Astrocyte (in vitro differentiated cells and primary cell): Measurements from ENCODE around the gene CEACAM18. TPM values are rescaled to one million over a fixed set of nuclear protein-coding genes. Genes with fewer than 3 reads are reported as not detected.

Experiments
- DNase-seq: peaks from one replicate; pipeline ENCODE4 v3.0.0-alpha.2; 2010; ENCODE audit warnings: low read depth
- FAIRE-seq: peaks from 2 replicates; lab custom pipeline; 2011; peaks lifted over from hg19 to GRCh38; lab: Jason Lieb, UNC
- H2AFZ ChIP-seq: 2 replicates; pipeline ENCODE4 v1.6.0; 2012; ENCODE audit warnings: low read depth, low read length, inconsistent platforms
- H3K27ac ChIP-seq: 2 replicates; pipeline ENCODE4 v1.5.1; 2011; ENCODE audit warnings: low read depth, low read length, inconsistent platforms
- H3K27me3 ChIP-seq: 2 replicates; pipeline ENCODE4 v1.6.0; 2011; ENCODE audit warnings: low read length, inconsistent platforms; ENCODE audit not compliant: insufficient read depth
- H3K36me3 ChIP-seq: 2 replicates; pipeline ENCODE4 v1.5.1; 2011; ENCODE audit warnings: low read length, inconsistent platforms; ENCODE audit not compliant: insufficient read depth
- H3K4me1 ChIP-seq: 2 replicates; pipeline ENCODE4 v1.5.1; 2011; ENCODE audit warnings: low read length, inconsistent platforms; ENCODE audit not compliant: insufficient read depth
- H3K4me2 ChIP-seq: 2 replicates; pipeline ENCODE4 v1.6.0; 2012; ENCODE audit warnings: low read length, inconsistent platforms
- H3K4me3 ChIP-seq: 2 replicates; pipeline ENCODE4 v1.5.1; 2011; ENCODE audit warnings: low read depth, mild to moderate bottlenecking, low read length, inconsistent platforms; ENCODE audit not compliant: insufficient read depth
- H3K79me2 ChIP-seq: 2 replicates; pipeline ENCODE4 v1.6.0; 2012; ENCODE audit warnings: mild to moderate bottlenecking, low read length, inconsistent platforms; ENCODE audit not compliant: insufficient read depth
- H3K9ac ChIP-seq: 2 replicates; pipeline ENCODE4 v1.6.0; 2012; ENCODE audit warnings: mild to moderate bottlenecking, low read length, inconsistent platforms
- H3K9me3 ChIP-seq: 2 replicates; pipeline ENCODE4 v1.5.1; 2012; ENCODE audit warnings: low read depth, mild to moderate bottlenecking, low read length, inconsistent platforms; ENCODE audit not compliant: insufficient read depth
- H4K20me1 ChIP-seq: 2 replicates; pipeline ENCODE4 v1.6.0; 2012; ENCODE audit warnings: low read length, inconsistent platforms; ENCODE audit not compliant: insufficient read depth
- H3K27ac Mint-ChIP-seq: one replicate; pipeline ENCODE4 v1.8.0; 2021; ENCODE audit warnings: mild to moderate bottlenecking, mixed read lengths; ENCODE audit not compliant: unreplicated experiment
- H3K27me3 Mint-ChIP-seq: one replicate; pipeline ENCODE4 v1.8.0; 2021; ENCODE audit warnings: low read depth, mixed read lengths; ENCODE audit not compliant: unreplicated experiment
- H3K36me3 Mint-ChIP-seq: one replicate; pipeline ENCODE4 v1.8.0; 2021; ENCODE audit warnings: low read depth, mixed read lengths; ENCODE audit not compliant: unreplicated experiment
- H3K4me1 Mint-ChIP-seq: one replicate; pipeline ENCODE4 v1.8.0; 2021; ENCODE audit warnings: low read depth, mixed read lengths; ENCODE audit not compliant: unreplicated experiment
- H3K4me3 Mint-ChIP-seq: one replicate; pipeline ENCODE4 v1.8.0; 2021; ENCODE audit warnings: mild to moderate bottlenecking, moderate library complexity, mixed read lengths; ENCODE audit not compliant: unreplicated experiment
- H3K9me3 Mint-ChIP-seq: one replicate; pipeline ENCODE4 v1.8.0; 2021; ENCODE audit warnings: mild to moderate bottlenecking, mixed read lengths; ENCODE audit not compliant: unreplicated experiment
- EZH2 ChIP-seq: IDR thresholded peaks from 2 replicates; pipeline ENCODE4 v1.6.1; 2012; ENCODE audit warnings: mild to moderate bottlenecking, low read length, inconsistent platforms; ENCODE audit not compliant: insufficient read depth
- total RNA-seq: library from RNA; stranded (reverse); gene quantifications from 2 replicates; pipeline ENCODE4 v1.2.1, GENCODE V29; 2021
- TF ChIP-seq, protein P1 (sequence below): IDR thresholded peaks from 2 replicates; pipeline ENCODE4 v1.5.1; 2011; ENCODE audit warnings: low read depth, mild to moderate bottlenecking, inconsistent platforms, low read length, moderate library complexity; ENCODE audit not compliant: insufficient read depth

Gene CEACAM18
- total RNA-seq, 1 donor from 2014 or later: not detected

DNA sequence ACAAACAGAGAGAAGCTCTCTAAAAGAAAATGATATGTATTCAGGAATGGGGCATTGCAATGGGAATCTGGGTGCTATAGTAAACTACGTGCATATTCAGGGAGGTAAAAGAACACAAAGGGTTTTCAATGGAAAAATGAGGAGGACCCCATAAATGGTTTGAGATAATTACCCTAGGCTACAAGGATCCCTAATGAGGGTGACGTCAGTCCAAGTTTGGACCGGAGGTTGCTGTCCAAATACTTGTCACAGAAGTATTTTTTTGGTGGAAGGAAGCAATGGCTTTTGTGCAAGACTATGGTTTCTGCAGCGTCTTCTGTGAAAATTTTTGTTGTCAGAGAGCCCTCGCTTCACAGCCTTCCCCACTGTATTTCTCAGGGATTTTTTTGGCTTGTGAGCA is 995 bp upstream of the CEACAM18 start:
- Histone ChIP-seq H3K4me3 (no peak overlapping the region), H4K20me1 (no peaks in the 10 kb centered on the region), H3K4me1 (no peaks in the 10 kb centered on the region), H3K36me3 (no peaks in the 10 kb centered on the region), H3K27me3 (no peaks in the 10 kb centered on the region), H3K27ac (no peak overlapping the region), H2AFZ (no peak overlapping the region), H3K79me2 (no peaks in the 10 kb centered on the region), H3K9ac (no peak overlapping the region), H3K9me3 (peaks cover 12% of the 10 kb centered on the region), H3K4me2 (no peak overlapping the region)
- DNase-seq (no peak), FAIRE-seq (no peak)
- Mint-ChIP-seq H3K4me1 (no peaks in the 10 kb centered on the region), H3K9me3 (peaks cover 2% of the 10 kb centered on the region), H3K36me3 (no peaks in the 10 kb centered on the region), H3K4me3 (no peak overlapping the region), H3K27ac (no peak overlapping the region), H3K27me3 (peaks cover 36% of the 10 kb centered on the region)
- TF ChIP-seq, protein P1, sequence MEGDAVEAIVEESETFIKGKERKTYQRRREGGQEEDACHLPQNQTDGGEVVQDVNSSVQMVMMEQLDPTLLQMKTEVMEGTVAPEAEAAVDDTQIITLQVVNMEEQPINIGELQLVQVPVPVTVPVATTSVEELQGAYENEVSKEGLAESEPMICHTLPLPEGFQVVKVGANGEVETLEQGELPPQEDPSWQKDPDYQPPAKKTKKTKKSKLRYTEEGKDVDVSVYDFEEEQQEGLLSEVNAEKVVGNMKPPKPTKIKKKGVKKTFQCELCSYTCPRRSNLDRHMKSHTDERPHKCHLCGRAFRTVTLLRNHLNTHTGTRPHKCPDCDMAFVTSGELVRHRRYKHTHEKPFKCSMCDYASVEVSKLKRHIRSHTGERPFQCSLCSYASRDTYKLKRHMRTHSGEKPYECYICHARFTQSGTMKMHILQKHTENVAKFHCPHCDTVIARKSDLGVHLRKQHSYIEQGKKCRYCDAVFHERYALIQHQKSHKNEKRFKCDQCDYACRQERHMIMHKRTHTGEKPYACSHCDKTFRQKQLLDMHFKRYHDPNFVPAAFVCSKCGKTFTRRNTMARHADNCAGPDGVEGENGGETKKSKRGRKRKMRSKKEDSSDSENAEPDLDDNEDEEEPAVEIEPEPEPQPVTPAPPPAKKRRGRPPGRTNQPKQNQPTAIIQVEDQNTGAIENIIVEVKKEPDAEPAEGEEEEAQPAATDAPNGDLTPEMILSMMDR: no peak
- no peak for TF ChIP-seq EZH2

DNA sequence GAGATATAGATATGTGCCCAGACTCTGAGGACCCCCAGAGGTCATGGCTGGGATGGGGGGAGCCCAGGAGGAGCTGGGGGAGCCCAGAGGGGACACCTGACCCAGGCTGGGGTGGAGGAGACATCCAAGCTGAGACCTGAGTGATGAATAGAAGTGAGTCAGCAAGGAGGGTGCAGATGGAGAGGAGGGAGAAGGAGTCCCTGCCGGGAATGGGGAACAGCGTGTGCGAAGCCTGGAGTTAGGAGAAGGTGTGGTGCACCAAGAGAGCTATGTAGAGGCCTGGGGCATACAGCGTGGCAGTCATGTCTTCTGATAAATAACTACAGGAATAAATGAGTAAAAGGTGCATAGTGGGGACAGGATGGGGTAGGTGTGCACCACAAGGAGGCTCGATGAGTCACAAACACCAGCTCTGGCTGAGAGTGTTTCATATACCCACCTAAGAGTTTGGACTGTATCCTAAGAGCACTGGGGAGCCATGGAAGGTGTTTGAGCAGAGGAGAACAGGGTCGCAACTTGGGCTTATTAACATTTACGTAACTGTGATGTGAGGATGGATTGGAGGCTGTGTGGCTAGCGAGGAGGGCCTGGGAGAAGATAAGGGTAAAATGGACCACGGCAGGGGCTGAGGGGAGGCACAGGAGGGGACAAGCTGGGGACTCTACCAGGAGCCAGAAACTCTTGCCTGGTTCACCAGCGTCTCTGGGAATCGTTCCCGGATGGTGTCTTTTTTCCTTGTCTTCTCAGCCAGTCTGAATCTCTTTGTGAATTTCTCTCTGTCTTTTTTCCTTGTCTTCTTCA is 1.4 kb downstream of the CEACAM18 start:
- Mint-ChIP-seq H3K27ac (no peak overlapping the region), H3K27me3 (peaks cover 15% of the 10 kb centered on the region), H3K4me3 (peak overlapping the region; percentile 6), H3K36me3 (no peaks in the 10 kb centered on the region), H3K4me1 (no peaks in the 10 kb centered on the region), H3K9me3 (peaks cover 5% of the 10 kb centered on the region)
- no peak for FAIRE-seq
- H3K4me1 ChIP-seq: no peaks in the 10 kb centered on the region
- no peak overlapping the region for H2AFZ ChIP-seq
- H3K27ac ChIP-seq: no peak overlapping the region
- H3K4me2 ChIP-seq: no peak overlapping the region
- no peaks in the 10 kb centered on the region for H3K36me3 ChIP-seq
- H3K9ac ChIP-seq: no peak overlapping the region
- H3K9me3 ChIP-seq: peaks cover 12% of the 10 kb centered on the region
- no peaks in the 10 kb centered on the region for H4K20me1 ChIP-seq
- DNase-seq: no peak
- no peaks in the 10 kb centered on the region for H3K27me3 ChIP-seq
- TF ChIP-seq EZH2: no peak
- TF ChIP-seq, protein P1: no peak
- H3K79me2 ChIP-seq: no peaks in the 10 kb centered on the region
- H3K4me3 ChIP-seq: no peak overlapping the region

DNA sequence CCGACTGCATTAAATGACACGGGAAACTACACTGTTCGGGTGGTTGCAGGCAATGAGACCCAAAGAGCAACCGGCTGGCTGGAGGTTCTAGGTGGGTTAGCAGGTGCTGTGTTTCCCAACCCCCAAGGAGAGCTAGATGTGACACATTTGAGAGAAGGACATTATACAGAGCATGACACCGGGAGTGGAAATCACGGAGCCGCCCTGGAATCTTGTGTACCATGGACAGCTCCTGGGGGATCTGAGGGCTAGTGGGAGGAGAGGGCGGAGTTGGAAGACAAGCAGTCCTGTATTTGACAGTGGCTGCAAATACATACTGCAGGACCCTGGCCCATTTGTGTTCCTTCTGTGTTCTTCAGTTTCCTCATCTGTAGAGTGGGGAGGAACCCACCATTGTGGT is 2.3 kb downstream of the CEACAM18 start:
- Mint-ChIP-seq H3K9me3 (peaks cover 7% of the 10 kb centered on the region), H3K4me1 (no peaks in the 10 kb centered on the region), H3K27ac (no peak overlapping the region), H3K27me3 (peaks cover 10% of the 10 kb centered on the region), H3K36me3 (no peaks in the 10 kb centered on the region), H3K4me3 (no peak overlapping the region)
- Histone ChIP-seq H3K4me2 (no peak overlapping the region), H2AFZ (no peak overlapping the region), H3K4me1 (no peaks in the 10 kb centered on the region), H3K27me3 (no peaks in the 10 kb centered on the region), H3K79me2 (no peaks in the 10 kb centered on the region), H4K20me1 (no peaks in the 10 kb centered on the region), H3K36me3 (no peaks in the 10 kb centered on the region), H3K9me3 (peaks cover 15% of the 10 kb centered on the region), H3K9ac (no peak overlapping the region), H3K4me3 (no peak overlapping the region), H3K27ac (no peak overlapping the region)
- DNase-seq (no peak), FAIRE-seq (no peak)
- TF ChIP-seq, protein P1: no peak
- TF ChIP-seq EZH2: no peak
